HTR-8/SVneo (cell line): ENCODE measurements around the gene SMARCD1.

Experiments
- DNase-seq: peaks from one replicate; pipeline ENCODE4 v3.0.0; 2011; ENCODE audit warnings: low spot score, mixed read lengths; ENCODE audit not compliant: insufficient read length
- FAIRE-seq: peaks from 2 replicates; lab custom pipeline; 2011; peaks lifted over from hg19 to GRCh38; lab: Jason Lieb, UNC

SMARCD1 gene

DNA sequence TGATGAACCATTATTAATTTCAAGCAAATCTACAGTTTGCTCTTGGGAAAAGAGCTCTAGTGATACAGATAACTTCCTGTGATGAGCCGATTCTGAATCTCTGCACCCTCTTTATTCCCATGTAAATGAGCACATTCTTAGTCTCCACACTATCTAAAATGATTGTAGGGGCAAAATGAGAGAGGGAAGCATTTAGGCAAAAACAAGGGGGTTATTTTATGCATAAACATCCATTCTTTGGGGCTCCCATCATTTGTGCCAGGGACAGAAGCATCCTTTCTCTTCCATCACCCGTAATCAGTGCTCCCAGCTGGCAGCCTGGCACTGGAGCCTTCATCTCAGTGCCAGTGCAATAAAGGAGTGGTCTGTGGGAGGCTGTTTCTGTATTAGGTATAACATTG is 17.0 kb downstream of the SMARCD1 start:
- DNase-seq (no peak), FAIRE-seq (no peak)

DNA sequence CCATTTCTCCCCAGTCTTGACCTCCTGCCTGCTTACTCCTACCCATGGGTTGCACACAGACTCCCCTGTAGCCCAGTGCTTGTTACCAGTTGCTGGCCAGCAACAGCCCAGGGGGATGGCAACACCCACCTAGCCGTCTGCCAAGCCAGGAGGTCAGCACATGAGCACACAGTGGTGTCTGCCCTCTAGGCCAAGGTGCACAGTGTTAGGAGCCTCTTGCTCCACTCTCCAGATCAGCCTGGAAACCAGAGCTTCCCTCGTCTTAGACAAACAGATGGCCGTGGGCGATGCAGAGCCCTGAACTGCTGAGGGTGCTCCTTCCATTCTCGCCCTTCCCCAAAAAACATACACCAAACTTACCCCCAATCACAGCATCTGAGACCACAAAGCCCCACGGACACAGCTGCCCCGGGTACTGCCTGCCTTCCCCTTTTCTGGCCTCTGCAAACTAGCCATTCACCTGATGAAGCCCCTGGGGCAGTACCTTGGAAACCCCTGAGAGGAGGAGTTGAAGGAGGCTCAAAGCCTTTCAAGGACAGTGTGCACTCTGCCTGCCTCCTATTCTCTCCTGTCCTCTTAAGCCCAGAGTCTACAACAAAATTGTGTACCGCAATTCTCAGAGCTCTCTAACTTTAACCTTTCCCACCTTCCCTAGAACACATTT is 17.6 kb downstream of the SMARCD1 start:
- no peak for FAIRE-seq

DNA sequence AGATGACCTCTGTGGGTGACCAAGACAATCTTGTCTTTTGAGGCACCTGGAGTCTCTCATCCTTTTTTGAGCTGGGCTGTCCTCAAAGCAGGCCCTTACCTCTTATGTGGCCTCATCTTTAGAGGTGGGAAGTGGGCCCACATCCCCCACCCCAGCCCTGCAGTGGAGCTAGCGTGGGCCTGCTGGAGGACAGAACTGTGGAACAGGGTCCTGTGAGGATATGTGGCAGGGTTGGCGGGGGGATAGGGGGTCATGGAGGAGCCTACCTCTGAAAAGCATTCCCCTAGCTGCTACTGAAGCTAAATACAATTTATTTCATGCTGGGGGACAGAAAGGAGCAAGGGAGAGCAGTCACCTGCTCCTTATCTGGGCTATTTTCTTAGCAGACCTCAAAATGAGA is 18.2 kb downstream of the SMARCD1 start:
- FAIRE-seq, result no peak

More for the DNA sequence above, 17.6 kb downstream of the SMARCD1 start:
- DNase-seq, result no peak

DNA sequence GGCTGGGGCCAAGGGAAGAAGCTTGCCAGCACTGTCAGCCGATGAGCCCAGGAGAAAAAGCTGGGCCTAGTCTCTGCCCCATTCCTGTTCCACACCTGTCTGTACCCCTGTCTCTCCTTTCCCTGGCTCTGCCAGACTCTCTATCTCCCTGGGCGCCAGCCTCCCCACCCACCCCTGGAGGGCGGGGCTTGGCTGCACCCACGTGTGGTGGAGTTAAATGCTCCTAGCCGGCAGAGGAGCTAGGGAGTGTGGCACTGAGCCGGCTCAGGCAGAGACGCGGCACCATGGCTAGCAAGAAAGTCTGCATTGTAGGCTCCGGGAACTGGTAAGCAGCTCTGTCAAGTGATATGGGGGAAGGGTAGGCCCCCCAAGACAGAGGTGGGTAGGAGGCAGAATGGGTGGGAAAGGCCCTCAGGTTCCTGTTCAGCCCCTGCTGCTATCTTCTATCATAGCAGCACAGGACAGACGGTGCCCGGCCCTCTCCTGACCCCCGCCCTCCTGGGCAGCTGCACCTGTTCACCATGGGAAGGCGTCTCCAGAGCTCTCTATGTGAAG is 18.7 kb downstream of the SMARCD1 start, which contains the start of gene GPD1:
GPD1 (plus strand) TSS at position 242 of the 555 bp plus-strand sequence; CDS start at position 285, 43 bp downstream.
- no peak for FAIRE-seq
- no peak for DNase-seq

More for the DNA sequence above, 18.2 kb downstream of the SMARCD1 start:
- no peak for DNase-seq

DNA sequence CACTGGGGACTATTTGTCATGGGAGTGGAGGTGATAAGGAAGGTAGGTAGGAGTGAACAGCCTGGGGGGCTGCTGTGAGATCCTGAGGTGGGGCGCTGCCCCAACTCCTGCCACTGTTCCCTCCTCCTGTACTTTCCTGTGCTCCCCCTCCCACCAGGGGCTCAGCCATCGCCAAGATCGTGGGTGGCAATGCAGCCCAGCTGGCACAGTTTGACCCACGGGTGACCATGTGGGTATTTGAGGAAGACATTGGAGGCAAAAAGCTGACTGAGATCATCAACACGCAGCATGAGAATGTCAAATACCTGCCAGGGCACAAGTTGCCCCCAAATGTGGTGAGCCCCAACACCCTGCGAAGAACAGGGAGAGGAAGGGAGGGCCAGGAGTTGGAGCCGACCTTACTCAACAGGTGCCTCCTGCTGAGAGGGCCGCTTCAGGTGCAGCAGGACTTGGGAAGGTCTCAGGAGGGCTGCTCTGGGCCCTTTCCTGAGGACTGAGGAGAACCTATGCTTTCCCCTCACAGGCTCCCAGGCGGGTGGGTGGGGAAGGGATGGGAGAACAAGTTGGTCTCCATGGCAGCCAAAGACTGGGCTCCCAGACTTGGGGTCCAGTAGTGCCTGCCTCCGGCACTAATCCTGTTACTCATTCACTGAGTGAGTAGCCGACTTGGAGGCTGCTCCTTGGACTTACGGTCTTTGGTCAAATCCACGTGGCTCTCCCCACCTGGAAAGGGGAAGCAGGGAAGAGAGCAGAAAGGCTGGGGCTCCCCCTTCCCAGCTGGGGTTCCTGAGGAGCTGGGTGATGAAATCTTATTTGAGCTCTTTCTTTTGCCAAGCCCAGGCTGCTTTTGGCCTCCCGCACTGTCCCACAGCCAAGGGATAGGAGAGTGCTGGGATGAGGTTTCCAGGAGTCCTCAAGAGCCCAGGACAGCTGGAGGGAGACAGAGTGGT is 19.6 kb downstream of the SMARCD1 start:
- DNase-seq, result no peak
- no peak for FAIRE-seq

DNA sequence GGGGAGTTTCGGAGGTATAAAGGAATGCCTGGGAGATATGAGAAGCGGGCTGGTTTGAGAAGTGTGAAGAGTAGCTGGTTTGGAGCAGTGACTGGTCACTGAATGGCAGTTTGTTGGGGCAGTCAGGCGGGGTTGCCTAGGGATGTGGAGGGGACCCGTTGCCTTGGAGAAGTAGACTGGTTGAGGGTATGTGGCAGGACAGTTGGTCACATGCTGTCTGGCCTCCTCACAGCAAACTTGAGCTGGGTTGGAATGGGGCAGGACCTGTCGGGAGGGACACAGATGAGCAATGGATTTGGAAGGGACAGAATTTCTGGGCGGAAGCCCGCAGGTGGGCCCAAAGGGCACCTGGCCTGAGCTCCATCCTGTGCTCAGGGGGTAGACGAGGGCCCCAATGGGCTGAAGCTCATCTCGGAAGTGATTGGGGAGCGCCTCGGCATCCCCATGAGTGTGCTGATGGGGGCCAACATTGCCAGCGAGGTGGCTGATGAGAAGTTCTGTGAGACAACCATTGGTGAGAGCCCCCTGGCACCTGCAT is 20.8 kb downstream of the SMARCD1 start:
- FAIRE-seq, result no peak

DNA sequence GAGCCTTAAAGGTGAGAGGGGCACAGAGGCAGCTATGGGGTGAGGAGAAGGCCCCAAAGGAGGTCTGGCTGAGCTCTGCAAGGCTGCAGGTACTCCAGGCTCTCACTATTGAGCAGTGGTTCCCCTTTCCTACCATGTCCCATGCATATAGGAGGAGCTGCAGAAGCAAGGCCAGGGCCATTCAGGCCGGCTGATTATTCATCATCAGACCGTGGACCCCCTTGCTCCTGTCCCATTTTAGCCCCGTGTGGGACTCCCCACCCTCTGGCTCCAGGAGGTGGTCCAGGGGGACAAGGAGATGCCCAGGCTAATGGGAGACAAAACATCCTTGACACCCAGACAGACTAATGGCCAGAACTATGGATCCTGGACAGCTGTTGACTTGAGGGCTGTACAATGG is 21.8 kb downstream of the SMARCD1 start:
- FAIRE-seq, result no peak

More for the DNA sequence above, 20.8 kb downstream of the SMARCD1 start:
- DNase-seq, result no peak

DNA sequence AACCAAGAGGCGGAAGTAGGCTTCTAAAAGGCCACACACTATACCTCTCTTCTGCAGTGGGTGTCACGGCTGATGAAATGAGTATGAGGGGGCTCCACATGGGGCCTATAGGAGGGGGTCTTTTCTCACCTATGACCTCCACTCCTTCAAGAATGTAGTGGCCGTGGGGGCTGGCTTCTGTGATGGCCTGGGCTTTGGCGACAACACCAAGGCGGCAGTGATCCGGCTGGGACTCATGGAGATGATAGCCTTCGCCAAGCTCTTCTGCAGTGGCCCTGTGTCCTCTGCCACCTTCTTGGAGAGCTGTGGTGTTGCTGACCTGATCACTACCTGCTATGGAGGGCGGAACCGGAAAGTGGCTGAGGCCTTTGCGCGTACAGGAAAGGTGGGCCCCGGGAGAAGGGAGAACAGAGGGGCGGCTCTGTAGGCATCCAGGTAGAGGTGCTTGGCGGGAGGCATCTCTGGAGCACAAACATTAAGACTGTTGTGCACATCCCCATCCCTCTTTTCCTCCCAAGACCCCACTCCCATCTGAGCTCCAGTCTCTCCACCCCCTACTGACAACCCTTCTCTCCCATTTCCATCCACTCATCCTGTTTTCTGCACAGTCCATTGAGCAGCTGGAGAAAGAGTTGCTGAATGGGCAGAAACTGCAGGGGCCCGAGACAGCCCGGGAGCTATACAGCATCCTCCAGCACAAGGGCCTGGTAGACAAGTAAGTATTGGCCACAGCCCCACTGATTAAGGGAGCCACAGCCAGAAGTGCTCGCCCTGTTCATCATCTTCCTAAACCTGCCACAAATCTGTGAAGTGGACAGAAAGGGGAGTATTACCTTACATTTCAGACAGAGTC is 22.5 kb downstream of the SMARCD1 start:
- DNase-seq, result no peak
- FAIRE-seq, result no peak

More for the DNA sequence above, 21.8 kb downstream of the SMARCD1 start:
- DNase-seq, result no peak

DNA sequence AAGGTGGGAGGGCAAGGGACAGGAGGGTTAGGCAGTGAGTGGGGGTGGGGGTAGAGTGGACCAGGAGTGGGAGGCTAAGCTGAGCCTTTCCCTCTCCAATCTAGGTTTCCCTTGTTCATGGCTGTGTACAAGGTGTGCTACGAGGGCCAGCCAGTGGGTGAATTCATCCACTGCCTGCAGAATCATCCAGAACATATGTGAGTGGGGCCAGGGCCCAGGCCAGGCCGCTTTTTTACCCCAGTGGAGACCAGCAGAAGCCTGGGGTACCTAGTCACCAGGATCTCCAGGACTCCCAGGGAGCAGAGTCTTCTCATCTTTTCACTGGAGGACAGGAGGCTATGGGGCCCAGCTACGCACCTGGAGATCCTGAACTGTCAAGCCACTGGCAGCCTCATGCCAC is 24.2 kb downstream of the SMARCD1 start:
- DNase-seq (no peak), FAIRE-seq (no peak)

DNA sequence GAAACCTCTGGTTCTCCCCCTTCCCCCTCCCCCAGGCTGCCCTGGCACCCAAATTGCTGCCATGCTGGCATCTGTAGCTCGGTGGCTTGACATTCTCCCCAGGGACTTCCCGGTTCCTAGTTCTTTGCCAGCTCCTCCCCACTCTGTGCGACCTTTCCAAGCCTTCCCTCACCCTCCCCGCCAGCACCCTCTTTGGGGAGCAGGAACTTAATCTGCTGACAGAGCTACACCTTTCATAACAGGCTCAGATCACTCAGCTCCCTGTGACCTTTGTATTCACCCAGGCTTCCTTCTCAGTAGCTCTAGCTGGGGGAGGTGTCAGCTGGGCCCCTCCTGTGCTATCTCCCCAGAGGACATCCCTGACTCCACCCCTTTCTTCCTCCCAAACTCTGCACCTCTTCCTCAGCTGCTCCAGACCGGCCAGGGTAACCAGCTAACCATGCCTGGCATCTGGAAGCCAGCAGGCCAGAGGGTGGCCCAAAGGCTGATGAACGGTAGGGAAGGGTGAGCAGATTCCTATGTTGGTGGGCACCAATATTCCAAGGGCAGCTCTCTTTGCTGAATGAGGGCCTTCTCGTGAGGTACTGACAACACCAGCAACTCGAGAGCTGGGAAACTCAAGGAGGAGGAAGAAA is 25.1 kb downstream of the SMARCD1 start:
- FAIRE-seq, result no peak
- no peak for DNase-seq

DNA sequence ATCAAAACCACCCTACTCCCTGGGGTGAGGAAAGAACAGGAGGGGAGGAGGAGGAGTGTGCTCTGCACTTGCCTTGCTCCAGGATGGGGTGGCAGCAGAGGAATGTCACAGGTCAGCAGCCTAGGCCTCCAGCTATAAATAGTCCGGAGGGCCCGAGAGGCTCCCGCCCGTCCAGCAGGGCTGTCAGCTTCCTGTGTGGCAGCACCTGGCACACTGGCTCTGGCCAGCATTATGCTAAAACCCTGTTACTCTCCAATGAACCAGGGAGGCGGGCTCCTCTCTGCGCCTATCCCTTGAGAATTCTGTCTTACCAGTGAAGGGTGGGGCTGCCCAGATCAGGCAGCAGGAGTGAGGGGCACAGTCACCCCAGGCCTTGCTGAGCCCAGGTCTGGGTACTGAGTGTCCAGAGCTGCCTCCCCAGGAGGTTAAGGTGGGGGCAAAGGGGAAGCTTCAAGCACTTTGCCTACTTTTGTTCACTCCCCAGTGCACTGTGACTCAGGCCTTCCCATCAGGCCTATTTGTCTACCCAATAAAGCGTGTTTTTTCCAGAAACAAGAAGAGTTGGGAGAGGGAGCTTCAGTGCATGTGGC is 25.7 kb downstream of the SMARCD1 start:
- peak; percentile 13 for FAIRE-seq

DNA sequence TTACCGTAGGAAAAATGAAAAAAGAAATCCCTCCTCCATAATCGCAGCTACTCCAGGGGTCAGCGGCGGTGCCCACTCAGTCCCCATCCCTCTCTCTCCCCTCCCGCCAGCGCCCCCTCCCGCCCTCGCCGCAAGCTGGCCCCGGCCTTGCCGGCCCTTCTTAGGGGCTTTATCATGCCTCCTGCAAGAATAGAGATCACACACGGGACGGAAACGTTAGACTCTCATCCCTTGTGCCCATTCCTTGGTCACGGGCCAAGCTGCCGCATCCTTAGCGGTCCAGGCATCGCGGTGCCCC is 26.2 kb downstream of the SMARCD1 start:
- FAIRE-seq (no peak), DNase-seq (no peak)

More for the DNA sequence above, 25.7 kb downstream of the SMARCD1 start:
- DNase-seq, result peak; percentile 52

DNA sequence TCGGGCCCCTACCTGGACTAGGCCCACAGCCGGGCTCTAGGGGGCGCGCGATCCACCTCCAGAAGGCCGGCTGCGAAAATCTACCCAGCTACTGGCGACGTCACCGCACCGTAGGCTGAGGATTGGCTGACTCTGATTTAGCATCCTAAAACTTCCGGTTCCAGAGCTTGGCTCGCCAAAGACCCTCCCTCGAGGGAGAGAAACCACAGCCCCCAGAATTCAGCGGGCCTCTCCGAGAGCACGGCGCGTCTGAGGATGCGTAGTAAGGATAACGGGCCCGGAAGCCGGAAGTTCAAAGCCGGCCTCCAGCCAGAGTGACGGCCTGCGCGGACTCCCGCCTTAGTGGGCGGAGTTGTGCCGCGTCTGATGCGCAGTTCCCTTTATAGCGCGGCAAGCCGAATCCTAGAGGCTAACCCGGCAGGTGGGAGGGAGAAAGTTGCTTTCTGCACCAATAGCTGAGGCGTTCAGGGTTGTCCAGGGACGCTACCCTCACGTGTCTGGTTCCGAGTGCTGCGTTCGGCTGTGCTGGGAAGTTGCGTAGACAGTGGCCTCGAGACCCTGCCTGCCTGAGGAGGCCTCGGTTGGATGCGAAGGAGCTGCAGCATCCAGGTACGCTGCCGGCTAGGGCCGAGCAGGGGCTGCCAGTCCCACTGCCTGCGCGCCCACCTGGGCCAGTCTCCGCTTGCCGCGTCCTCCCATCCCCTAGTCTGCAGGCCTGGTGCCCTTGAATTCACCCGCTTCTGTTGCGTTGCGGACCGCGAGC is 26.7 kb downstream of the SMARCD1 start, which contains the start of gene COX14:
COX14 (plus strand) TSS at position 544 of the 763 bp plus-strand sequence. CDS start 7,808 bp downstream, outside the sequence.
- peak; percentile 99 for DNase-seq
- FAIRE-seq, result peak; percentile 95

DNA sequence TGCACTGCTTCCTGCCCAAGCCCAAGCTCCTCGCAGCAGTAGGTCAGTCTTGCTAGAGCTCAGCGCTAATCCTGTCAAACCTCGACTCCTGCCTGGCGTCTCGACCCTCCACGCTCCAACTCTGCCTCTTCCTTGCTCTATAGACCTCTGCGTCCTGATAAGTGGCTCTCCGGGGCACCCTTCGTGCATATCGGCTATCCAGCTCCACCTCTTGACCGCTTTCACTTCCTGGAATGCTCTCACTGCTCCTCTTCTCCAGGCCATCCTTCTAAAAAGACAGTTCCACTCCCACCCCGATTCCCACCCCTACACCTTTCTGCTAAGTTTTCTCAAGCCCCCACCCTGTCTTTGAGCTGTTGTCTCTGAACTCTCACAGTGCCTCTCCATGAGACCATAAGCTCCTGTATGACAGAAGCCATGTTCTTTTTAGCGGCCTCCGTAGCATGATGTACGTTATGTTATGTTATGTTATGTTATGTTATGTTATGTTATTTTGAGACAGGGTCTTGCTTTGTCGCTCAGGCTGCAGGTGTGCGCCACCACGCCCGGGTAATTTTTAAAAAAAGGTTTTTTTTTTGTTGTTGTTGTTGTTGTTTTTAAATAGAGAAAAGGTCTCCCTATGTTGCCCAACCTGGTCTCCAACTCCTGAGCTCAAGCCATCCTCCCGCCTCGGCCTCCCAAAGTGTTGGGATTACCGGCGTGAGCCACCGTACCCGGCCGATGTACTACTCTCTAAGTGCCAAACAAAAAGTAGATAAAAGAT is 27.5 kb downstream of the SMARCD1 start:
- peak; percentile 26 for DNase-seq
- FAIRE-seq, result no peak

DNA sequence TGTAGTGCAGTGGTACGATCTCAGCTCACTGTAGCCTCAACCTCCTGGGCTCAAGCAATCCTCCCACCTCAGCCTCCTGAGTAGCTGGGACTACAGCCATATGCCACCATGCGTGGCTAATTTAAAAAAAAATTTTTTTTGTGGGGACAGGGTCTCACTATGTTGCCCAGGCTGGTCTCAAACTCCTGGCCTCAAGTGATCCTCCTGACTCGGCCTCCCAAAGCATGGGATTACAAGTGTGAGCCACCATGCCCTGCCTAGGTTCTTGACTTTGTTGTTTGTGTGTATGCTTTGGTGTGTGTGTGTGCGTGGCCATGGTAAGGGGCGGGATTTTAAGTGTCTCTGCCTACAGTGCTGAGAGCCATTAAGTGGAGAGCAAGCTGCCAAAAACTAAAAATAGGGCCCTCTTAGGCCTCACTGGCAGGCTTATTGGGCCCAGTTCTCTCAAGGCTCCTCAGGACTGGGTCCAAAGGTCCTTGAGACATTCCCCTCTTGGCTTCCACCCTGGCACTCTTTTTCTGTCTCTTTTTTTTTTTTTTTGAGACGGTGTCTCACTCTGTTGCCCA is 32.0 kb downstream of the SMARCD1 start:
- DNase-seq (no peak), FAIRE-seq (no peak)

DNA sequence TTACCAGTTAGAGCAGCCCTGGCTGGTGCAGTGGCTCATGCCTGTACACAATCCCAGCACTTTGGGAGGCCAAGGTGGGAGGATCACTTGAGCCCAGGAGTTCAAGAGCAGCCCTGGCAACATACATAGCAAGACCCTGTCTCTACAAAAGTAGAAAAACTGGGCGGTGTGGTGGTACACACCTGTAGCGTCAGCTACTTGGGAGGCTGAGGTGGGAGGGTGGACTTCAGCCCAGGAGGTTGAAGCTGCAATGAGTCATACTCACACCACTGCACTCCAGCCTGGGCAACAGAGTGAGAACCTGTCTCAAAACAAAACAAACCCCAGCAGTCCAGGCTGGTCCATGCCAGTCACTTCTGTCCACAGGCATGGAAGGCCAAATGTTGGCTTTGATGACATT is 34.2 kb downstream of the SMARCD1 start:
- DNase-seq (no peak), FAIRE-seq (no peak)

DNA sequence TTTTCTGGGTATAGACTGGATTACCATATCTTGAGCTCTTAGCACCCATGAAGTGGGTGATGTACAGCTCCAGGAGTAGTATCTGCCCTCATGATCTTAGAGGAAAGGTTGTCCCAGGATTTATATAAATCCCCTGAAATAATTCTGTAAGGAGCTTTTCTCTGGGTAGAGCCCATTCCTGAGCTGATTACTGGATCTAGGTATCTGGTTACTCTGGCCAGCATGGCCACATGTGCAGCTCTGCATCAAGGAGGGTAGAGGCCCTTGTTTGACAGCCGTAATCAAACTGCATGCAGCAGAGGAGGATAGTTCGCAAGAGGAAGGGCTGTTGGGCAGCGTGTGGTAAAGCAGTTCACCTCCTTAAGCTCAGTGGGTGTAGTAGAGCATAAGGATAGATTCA is 35.4 kb downstream of the SMARCD1 start:
- DNase-seq (no peak), FAIRE-seq (no peak)
